OCI-LY1 (cell line): ENCODE data around the gene GNB3.

Experiments
- H2AFZ ChIP-seq: fragments of 200-600 bp; sonication (generic), shearing (Covaris generic); 2 replicates; pipeline ENCODE4 v1.6.0; 2014; ENCODE audit warnings: antibody characterized with exemption, mild to moderate bottlenecking, low read length
- H3F3A ChIP-seq: fragments of 200-600 bp; sonication (generic), shearing (Covaris generic); 2 replicates; pipeline ENCODE4 v1.6.0; 2014; ENCODE audit warnings: mild to moderate bottlenecking, antibody characterized with exemption, low read length, moderate library complexity; ENCODE audit not compliant: insufficient read depth
- H3K27ac ChIP-seq: fragments of 200-600 bp; sonication (generic); 2 replicates; pipeline ENCODE4 v1.5.1; 2014; ENCODE audit warnings: low read length, mixed run types, mild to moderate bottlenecking, low read depth; ENCODE audit not compliant: poor library complexity, severe bottlenecking
- H3K27me3 ChIP-seq: fragments of 200-600 bp; sonication (generic); 2 replicates; pipeline ENCODE4 v1.6.0; 2014; ENCODE audit warnings: antibody characterized with exemption, mild to moderate bottlenecking, low read length, moderate library complexity; ENCODE audit not compliant: insufficient read depth
- H3K36me3 ChIP-seq: fragments of 200-600 bp; sonication (generic); 2 replicates; pipeline ENCODE4 v1.6.1; 2014; ENCODE audit warnings: mild to moderate bottlenecking, antibody characterized with exemption, low read length, moderate library complexity, mixed read lengths; ENCODE audit not compliant: insufficient read depth
- H3K4me1 ChIP-seq: fragments of 200-600 bp; sonication (generic); 2 replicates; pipeline ENCODE4 v1.5.1; 2014; ENCODE audit warnings: mild to moderate bottlenecking, low read length, moderate library complexity; ENCODE audit not compliant: insufficient read depth, severe bottlenecking
- H3K4me2 ChIP-seq: fragments of 200-600 bp; sonication (generic), shearing (Covaris generic); 2 replicates; pipeline ENCODE4 v1.6.1; 2014; ENCODE audit warnings: low read length
- H3K4me3 ChIP-seq: fragments of 200-600 bp; sonication (generic); 2 replicates; pipeline ENCODE4 v1.5.1; 2014; ENCODE audit warnings: low read length, low read depth, mild to moderate bottlenecking, mixed read lengths; ENCODE audit not compliant: poor library complexity, severe bottlenecking
- H3K79me2 ChIP-seq: fragments of 200-600 bp; shearing (Covaris generic); 2 replicates; pipeline ENCODE4 v1.6.1; 2016; ENCODE audit warnings: mixed run types, low read length, mixed read lengths; ENCODE audit not compliant: insufficient read depth
- H3K9ac ChIP-seq: fragments of 200-600 bp; sonication (generic), shearing (Covaris generic); 2 replicates; pipeline ENCODE4 v1.6.1; 2014; ENCODE audit warnings: mild to moderate bottlenecking, low read length, mixed read lengths
- H3K9me2 ChIP-seq: fragments of 200-600 bp; sonication (generic), shearing (Covaris generic); 2 replicates; pipeline ENCODE4 v1.6.1; 2014; ENCODE audit warnings: low read depth, mild to moderate bottlenecking, low read length, mixed read lengths
- H3K9me3 ChIP-seq: fragments of 200-600 bp; shearing (Covaris generic); 2 replicates; pipeline ENCODE4 v1.6.1; 2014; ENCODE audit warnings: low read length, mixed read lengths
- H4K20me1 ChIP-seq: fragments of 200-600 bp; sonication (generic), shearing (Covaris generic); 2 replicates; pipeline ENCODE4 v1.6.0; 2016; ENCODE audit warnings: mild to moderate bottlenecking, low read length; ENCODE audit not compliant: insufficient read depth
- CTCF ChIP-seq: fragments of 200-600 bp; sonication (generic), shearing (Covaris generic); IDR thresholded peaks from 2 replicates; pipeline ENCODE4 v1.5.1; 2017; ENCODE audit warnings: mild to moderate bottlenecking, antibody characterized with exemption, low read length, moderate library complexity, mixed read lengths
- EZH2 ChIP-seq: fragments of 200-600 bp; sonication (generic), shearing (Covaris generic); IDR thresholded peaks from 2 replicates; pipeline ENCODE4 v1.8.0; 2017; ENCODE audit warnings: borderline replicate concordance, mixed run types, mild to moderate bottlenecking, antibody characterized with exemption, low read length, moderate library complexity, mixed read lengths

The GNB3 gene

GRCh38 chr12:6833189-6833890 is 7.4 kb upstream of the GNB3 start:
- no peak overlapping the region for H3K4me3 ChIP-seq
- no peaks in the 10 kb centered on the region for H4K20me1 ChIP-seq
- H3K4me1 ChIP-seq: peaks cover 10% of the 10 kb centered on the region
- TF ChIP-seq EZH2 (no peak), CTCF (no peak)
- no peak overlapping the region for H2AFZ ChIP-seq
- H3K4me2 ChIP-seq: no peak overlapping the region
- no peak overlapping the region for H3K27ac ChIP-seq
- H3K79me2 ChIP-seq: no peaks in the 10 kb centered on the region
- H3K9me2 ChIP-seq: no peaks in the 10 kb centered on the region
- no peak overlapping the region for H3K9ac ChIP-seq
- H3K9me3 ChIP-seq: no peaks in the 10 kb centered on the region
- no peaks in the 10 kb centered on the region for H3F3A ChIP-seq
- no peaks in the 10 kb centered on the region for H3K36me3 ChIP-seq
- no peaks in the 10 kb centered on the region; the same call in 1 of the 2 replicates for H3K27me3 ChIP-seq

- Histone ChIP-seq H3K36me3 (no peaks in the 10 kb centered on the region), H3K4me2 (no peak overlapping the region), H3K9me3 (no peaks in the 10 kb centered on the region)
Observed at GRCh38 chr12:6834254-6834653, 6.5 kb upstream of the GNB3 start.

GRCh38 chr12:6834873-6835272 is 5.9 kb upstream of the GNB3 start:
- TF ChIP-seq EZH2 (no peak), CTCF (no peak)

More at GRCh38 chr12:6834254-6834653, 6.5 kb upstream of the GNB3 start:
- Histone ChIP-seq H2AFZ (no peak overlapping the region), H3K79me2 (no peaks in the 10 kb centered on the region), H3K4me1 (peaks cover 6% of the 10 kb centered on the region), H3K4me3 (no peak overlapping the region), H3K27me3 (no peaks in the 10 kb centered on the region; the same call in 1 of the 2 replicates), H3K27ac (no peak overlapping the region), H3F3A (no peaks in the 10 kb centered on the region), H4K20me1 (no peaks in the 10 kb centered on the region), H3K9ac (no peak overlapping the region), H3K9me2 (no peaks in the 10 kb centered on the region)
- TF ChIP-seq CTCF: no peak
- TF ChIP-seq EZH2: no peak

More at GRCh38 chr12:6834873-6835272, 5.9 kb upstream of the GNB3 start:
- Histone ChIP-seq H3K9ac (no peak overlapping the region), H3K27me3 (no peaks in the 10 kb centered on the region; the same call in 1 of the 2 replicates), H3K9me3 (no peaks in the 10 kb centered on the region), H3K9me2 (no peaks in the 10 kb centered on the region), H3K4me1 (peaks cover 12% of the 10 kb centered on the region), H3K4me3 (no peak overlapping the region), H3K27ac (no peak overlapping the region), H3K36me3 (no peaks in the 10 kb centered on the region), H3K79me2 (no peaks in the 10 kb centered on the region), H4K20me1 (no peaks in the 10 kb centered on the region), H3K4me2 (no peak overlapping the region), H3F3A (no peaks in the 10 kb centered on the region), H2AFZ (no peak overlapping the region)
